ENCODE results near the gene CCDC146. TPM values are rescaled to one million over a fixed set of nuclear protein-coding genes. Genes with fewer than 3 reads are reported as not detected.

The CCDC146 gene
- total RNA-seq, 1 experiment from 2014 or later: 2.2 TPM

DNA sequence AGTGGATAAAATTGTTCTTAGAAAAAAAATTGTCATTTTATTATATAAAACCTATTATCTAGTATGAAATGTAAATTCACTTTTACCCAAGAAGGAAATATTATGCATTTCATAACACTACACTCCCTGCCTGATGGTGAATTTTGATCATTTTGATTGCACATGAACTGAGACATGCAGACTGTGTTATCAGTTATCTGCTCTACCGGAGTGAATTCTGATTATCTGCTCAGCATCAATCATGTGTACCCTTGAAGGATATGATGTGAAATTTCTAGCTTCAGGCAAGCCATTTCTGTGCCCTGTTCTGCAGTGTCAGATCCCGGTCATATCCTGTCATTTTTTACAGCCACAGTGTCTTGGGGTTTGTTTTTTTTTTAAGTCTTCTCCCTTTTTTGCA, 162.2 kb downstream of the CCDC146 start:
- ChIA-PET CTCF (no interaction called here), POLR2A (ENCODE audit: low non-redundant PET) (no interaction called here)
- Histone ChIP-seq H3K36me3 (ENCODE audit: insufficient read depth, low read length, poor library complexity, severe bottlenecking) (no peaks in the 10 kb centered on the region), H3K27ac (ENCODE audit: low read depth, low read length, poor library complexity, severe bottlenecking) (no peak overlapping the region), H3K27me3 (replicated peaks; ENCODE audit: insufficient read depth, low read depth, low read length, poor library complexity) (no peaks in the 10 kb centered on the region), H3K4me3 (ENCODE audit: low read depth, low read length, poor library complexity, severe bottlenecking) (no peak overlapping the region), H3K4me1 (ENCODE audit: insufficient read depth, low read length, poor library complexity, severe bottlenecking) (no peaks in the 10 kb centered on the region), H3K9me3 (ENCODE audit: low read depth, low read length, poor library complexity, severe bottlenecking) (no peaks in the 10 kb centered on the region)
- no TSS peak for BruUV-seq (replicated peaks)
- DNase-seq (ENCODE audit: low spot score): no peak
- intact Hi-C loops (cut with micrococcal nuclease; ENCODE audit: unreplicated experiment): no loop called here
- TF ChIP-seq, protein P1, sequence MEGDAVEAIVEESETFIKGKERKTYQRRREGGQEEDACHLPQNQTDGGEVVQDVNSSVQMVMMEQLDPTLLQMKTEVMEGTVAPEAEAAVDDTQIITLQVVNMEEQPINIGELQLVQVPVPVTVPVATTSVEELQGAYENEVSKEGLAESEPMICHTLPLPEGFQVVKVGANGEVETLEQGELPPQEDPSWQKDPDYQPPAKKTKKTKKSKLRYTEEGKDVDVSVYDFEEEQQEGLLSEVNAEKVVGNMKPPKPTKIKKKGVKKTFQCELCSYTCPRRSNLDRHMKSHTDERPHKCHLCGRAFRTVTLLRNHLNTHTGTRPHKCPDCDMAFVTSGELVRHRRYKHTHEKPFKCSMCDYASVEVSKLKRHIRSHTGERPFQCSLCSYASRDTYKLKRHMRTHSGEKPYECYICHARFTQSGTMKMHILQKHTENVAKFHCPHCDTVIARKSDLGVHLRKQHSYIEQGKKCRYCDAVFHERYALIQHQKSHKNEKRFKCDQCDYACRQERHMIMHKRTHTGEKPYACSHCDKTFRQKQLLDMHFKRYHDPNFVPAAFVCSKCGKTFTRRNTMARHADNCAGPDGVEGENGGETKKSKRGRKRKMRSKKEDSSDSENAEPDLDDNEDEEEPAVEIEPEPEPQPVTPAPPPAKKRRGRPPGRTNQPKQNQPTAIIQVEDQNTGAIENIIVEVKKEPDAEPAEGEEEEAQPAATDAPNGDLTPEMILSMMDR (conservative IDR thresholded peaks at IDR 0.05; ENCODE audit: low read depth, low read length): no peak
- no peak for TF ChIP-seq EZH2 (IDR thresholded peaks at IDR 0.05; ENCODE audit: borderline replicate concordance, low read depth, low read length, poor library complexity, severe bottlenecking)

DNA sequence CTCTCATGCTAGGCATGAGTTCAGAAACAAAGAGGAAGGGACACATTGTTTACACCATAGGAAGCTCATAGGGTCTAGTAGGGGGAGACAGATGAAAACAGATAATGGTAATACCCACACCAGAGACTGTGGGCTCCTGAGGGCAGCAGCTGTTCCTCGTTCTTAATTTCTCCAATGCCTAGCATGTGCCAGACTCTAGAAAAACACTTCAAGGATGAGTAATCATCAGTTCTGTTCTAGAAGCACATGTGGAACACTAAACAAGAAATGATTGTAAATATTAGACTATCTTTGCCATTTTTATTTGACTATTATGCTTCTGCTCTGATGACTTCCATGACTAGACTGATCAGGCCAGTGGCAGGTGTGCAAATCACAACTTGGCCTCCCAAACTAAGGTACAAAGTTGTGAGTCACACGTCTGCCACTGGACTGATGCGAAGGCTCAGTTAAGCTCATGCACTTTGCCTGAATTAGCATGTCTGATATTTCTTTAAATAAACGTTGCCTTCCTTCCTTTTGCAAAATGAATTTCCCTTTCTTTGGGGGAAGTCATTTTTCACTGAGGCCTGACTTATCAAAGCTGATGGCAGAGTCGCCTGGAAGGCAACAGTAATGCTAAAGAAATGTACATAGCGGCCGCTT, 166.4 kb downstream of the CCDC146 start:
- intact Hi-C loops (cut with micrococcal nuclease; ENCODE audit: unreplicated experiment): no loop called here
- CTCF ChIA-PET: no interaction called here

DNA sequence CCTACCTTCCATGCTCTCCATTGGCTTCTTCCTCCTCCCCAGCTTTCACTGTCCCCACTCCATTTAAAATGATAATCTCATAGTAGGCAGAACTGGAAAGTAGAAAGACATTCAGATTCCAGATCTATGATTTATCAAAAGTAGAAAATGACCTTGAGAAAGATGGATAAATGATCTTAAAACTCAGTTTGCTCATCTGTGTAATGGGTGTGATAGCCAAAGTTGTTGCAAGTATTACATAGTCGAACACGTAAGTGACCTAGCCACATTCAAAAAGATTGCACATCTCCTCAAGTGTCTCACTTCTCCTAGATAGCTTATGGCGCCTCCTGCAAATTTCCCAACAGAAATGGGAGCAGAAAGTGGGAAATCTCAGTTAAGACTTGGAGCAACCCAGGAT, 167.0 kb downstream of the CCDC146 start:
- ChIA-PET POLR2A (ENCODE audit: low non-redundant PET) (no interaction called here), CTCF (no interaction called here)
- Histone ChIP-seq H3K9me3 (ENCODE audit: low read depth, low read length, poor library complexity, severe bottlenecking) (no peaks in the 10 kb centered on the region), H3K36me3 (ENCODE audit: insufficient read depth, low read length, poor library complexity, severe bottlenecking) (no peaks in the 10 kb centered on the region), H3K27me3 (replicated peaks; ENCODE audit: insufficient read depth, low read depth, low read length, poor library complexity) (no peaks in the 10 kb centered on the region), H3K4me3 (ENCODE audit: low read depth, low read length, poor library complexity, severe bottlenecking) (no peak overlapping the region), H3K27ac (ENCODE audit: low read depth, low read length, poor library complexity, severe bottlenecking) (no peak overlapping the region), H3K4me1 (ENCODE audit: insufficient read depth, low read length, poor library complexity, severe bottlenecking) (no peaks in the 10 kb centered on the region)
- no peak for DNase-seq (ENCODE audit: low spot score)
- BruUV-seq (replicated peaks): no TSS peak
- no peak for TF ChIP-seq EZH2 (IDR thresholded peaks at IDR 0.05; ENCODE audit: borderline replicate concordance, low read depth, low read length, poor library complexity, severe bottlenecking)
- TF ChIP-seq, protein P1 (conservative IDR thresholded peaks at IDR 0.05; ENCODE audit: low read depth, low read length): no peak
- intact Hi-C loops (cut with micrococcal nuclease; ENCODE audit: unreplicated experiment): no loop called here

More for the DNA sequence above, 166.4 kb downstream of the CCDC146 start:
- BruUV-seq (replicated peaks): no TSS peak
- POLR2A ChIA-PET (ENCODE audit: low non-redundant PET): no interaction called here
- peak; percentile 3 for DNase-seq (ENCODE audit: low spot score)
- TF ChIP-seq, protein P1 (conservative IDR thresholded peaks at IDR 0.05; ENCODE audit: low read depth, low read length): no peak
- no peak for TF ChIP-seq EZH2 (IDR thresholded peaks at IDR 0.05; ENCODE audit: borderline replicate concordance, low read depth, low read length, poor library complexity, severe bottlenecking)
- H3K4me3 ChIP-seq (ENCODE audit: low read depth, low read length, poor library complexity, severe bottlenecking): no peak overlapping the region
- no peaks in the 10 kb centered on the region for H3K4me1 ChIP-seq (ENCODE audit: insufficient read depth, low read length, poor library complexity, severe bottlenecking)
- no peaks in the 10 kb centered on the region for H3K36me3 ChIP-seq (ENCODE audit: insufficient read depth, low read length, poor library complexity, severe bottlenecking)
- no peaks in the 10 kb centered on the region for H3K9me3 ChIP-seq (ENCODE audit: low read depth, low read length, poor library complexity, severe bottlenecking)
- H3K27ac ChIP-seq (ENCODE audit: low read depth, low read length, poor library complexity, severe bottlenecking): no peak overlapping the region
- H3K27me3 ChIP-seq (replicated peaks; ENCODE audit: insufficient read depth, low read depth, low read length, poor library complexity): no peaks in the 10 kb centered on the region

All from A673 (cell line).